ENCODE data around the gene PPP4R4.

The PPP4R4 gene

DNA sequence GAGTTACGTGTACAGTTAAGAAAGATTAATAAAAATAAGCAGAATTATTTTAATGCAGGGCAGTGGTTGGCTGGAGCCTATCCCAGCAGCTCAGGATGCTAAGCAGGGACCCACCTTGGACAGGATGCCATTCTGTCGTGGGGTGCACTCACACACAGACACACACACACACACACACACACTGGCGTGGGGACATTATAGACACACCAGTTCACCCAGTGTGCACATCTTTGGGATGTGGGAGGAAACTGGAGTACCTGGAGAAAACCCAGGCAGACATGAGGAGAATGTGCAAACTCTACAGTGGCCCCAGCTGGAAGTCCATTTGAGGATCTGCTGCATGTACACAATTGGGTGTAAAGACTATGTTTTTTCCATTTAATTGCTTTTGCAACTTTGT, 31.9 kb upstream of the PPP4R4 start:
- Histone ChIP-seq H3K9ac (ENCODE audit: low read length) (no peak overlapping the region), H3K23ac (ENCODE audit: low read length in 2 of 2) (no peak overlapping the region), H3K18ac (ENCODE audit: low read depth in 1 of 2, low read length in 2 of 2) (no peak overlapping the region), H2AK5ac (ENCODE audit: low read length, severe bottlenecking) (no peak overlapping the region), H2BK120ac (ENCODE audit: low read depth, low read length) (no peak overlapping the region), H3K27me3 (ENCODE audit: control insufficient read depth in 1 of 2, insufficient read depth in 1 of 2, low read length in 2 of 2) (peaks cover 14 to 27% of the 10 kb centered on the region in 2 experiments), H3K14ac (ENCODE audit: low read length in 2 of 2) (no peak overlapping the region), H3K36me3 (ENCODE audit: control insufficient read depth in 1 of 2, insufficient read depth in 2 of 2, low read depth in 1 of 2, low read length in 2 of 2) (no peaks in the 10 kb centered on the region), H4K8ac (ENCODE audit: low read length) (no peak overlapping the region), H3K79me1 (replicated peaks; ENCODE audit: low read length, poor library complexity, severe bottlenecking) (no peaks in the 10 kb centered on the region), H3K4ac (ENCODE audit: low read depth in 1 of 2, low read length in 2 of 2) (no peak overlapping the region), H2BK15ac (ENCODE audit: low read depth, poor library complexity, severe bottlenecking) (no peak overlapping the region), H3K9me3 (ENCODE audit: control insufficient read depth, low read length) (no peaks in the 10 kb centered on the region), H2BK12ac (ENCODE audit: low read length in 2 of 2) (no peak overlapping the region), H3K4me3 (ENCODE audit: insufficient read depth in 1 of 2, low read depth in 1 of 2, low read length in 2 of 2) (no peak overlapping the region), H3K27ac (ENCODE audit: low read length, poor library complexity, severe bottlenecking) (no peak overlapping the region), H4K91ac (ENCODE audit: low read length) (no peak overlapping the region), H2AFZ (ENCODE audit: low read depth, low read length) (peak overlapping the region; percentile 11), H2BK5ac (ENCODE audit: low read depth, low read length, poor library complexity, severe bottlenecking) (no peak overlapping the region), H3K4me1 (ENCODE audit: control insufficient read depth, insufficient read depth, low read depth, low read length) (peaks cover 4% of the 10 kb centered on the region), H3K4me2 (ENCODE audit: low read length, poor library complexity, severe bottlenecking) (no peak overlapping the region)
- DNase-seq: no peak
- no CpG with 5 or more reads among the region's 3 CpGs for WGBS

GRCh38 chr14:94142836-94143235, 31.3 kb upstream of the PPP4R4 start:
- Histone ChIP-seq H3K23ac (ENCODE audit: low read length in 2 of 2) (no peak overlapping the region), H3K18ac (ENCODE audit: low read depth in 1 of 2, low read length in 2 of 2) (no peak overlapping the region), H3K9ac (ENCODE audit: low read length) (no peak overlapping the region), H3K27me3 (ENCODE audit: control insufficient read depth in 1 of 2, insufficient read depth in 1 of 2, low read length in 2 of 2) (peaks cover 11 to 26% of the 10 kb centered on the region in 2 experiments), H3K36me3 (ENCODE audit: control insufficient read depth in 1 of 2, insufficient read depth in 2 of 2, low read depth in 1 of 2, low read length in 2 of 2) (no peaks in the 10 kb centered on the region), H2BK12ac (ENCODE audit: low read length in 2 of 2) (no peak overlapping the region), H3K9me3 (ENCODE audit: control insufficient read depth, low read length) (no peaks in the 10 kb centered on the region), H2AK5ac (ENCODE audit: low read length, severe bottlenecking) (no peak overlapping the region), H3K27ac (ENCODE audit: low read length, poor library complexity, severe bottlenecking) (no peak overlapping the region), H3K14ac (ENCODE audit: low read length in 2 of 2) (no peak overlapping the region), H3K4me1 (ENCODE audit: control insufficient read depth, insufficient read depth, low read depth, low read length) (peaks cover 4% of the 10 kb centered on the region), H3K79me1 (replicated peaks; ENCODE audit: low read length, poor library complexity, severe bottlenecking) (no peaks in the 10 kb centered on the region), H2BK15ac (ENCODE audit: low read depth, poor library complexity, severe bottlenecking) (no peak overlapping the region), H2BK120ac (ENCODE audit: low read depth, low read length) (no peak overlapping the region), H3K4ac (ENCODE audit: low read depth in 1 of 2, low read length in 2 of 2) (no peak overlapping the region), H4K8ac (ENCODE audit: low read length) (no peak overlapping the region), H3K4me2 (ENCODE audit: low read length, poor library complexity, severe bottlenecking) (no peak overlapping the region), H2BK5ac (ENCODE audit: low read depth, low read length, poor library complexity, severe bottlenecking) (no peak overlapping the region), H3K4me3 (ENCODE audit: insufficient read depth in 1 of 2, low read depth in 1 of 2, low read length in 2 of 2) (no peak overlapping the region), H2AFZ (ENCODE audit: low read depth, low read length) (no peak overlapping the region), H4K91ac (ENCODE audit: low read length) (no peak overlapping the region)
- 80% methylated on average over 1 of the region's 1 CpG for WGBS
- no peak for DNase-seq

DNA sequence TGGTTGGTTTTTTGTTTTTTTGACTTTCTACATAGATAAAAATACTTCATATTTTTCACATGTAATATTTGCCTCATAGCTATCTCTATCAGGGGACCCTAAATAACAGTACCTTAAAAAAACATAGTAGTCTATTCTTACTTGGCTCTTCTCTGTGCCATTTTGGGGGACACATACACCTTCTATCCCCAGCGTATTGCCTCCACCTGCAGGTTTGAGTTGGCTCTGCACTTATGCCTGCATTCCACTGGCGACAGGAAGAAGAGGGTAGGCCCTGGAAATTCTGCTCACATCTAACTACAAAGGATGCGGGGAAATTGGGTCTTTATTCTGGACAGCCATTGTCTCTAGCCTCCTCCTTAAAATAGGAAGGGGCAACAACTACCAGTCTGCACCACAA, 30.9 kb upstream of the PPP4R4 start:
- Histone ChIP-seq H3K23ac (ENCODE audit: low read length in 2 of 2) (no peak overlapping the region), H3K9me3 (ENCODE audit: control insufficient read depth, low read length) (no peaks in the 10 kb centered on the region), H3K36me3 (ENCODE audit: control insufficient read depth in 1 of 2, insufficient read depth in 2 of 2, low read depth in 1 of 2, low read length in 2 of 2) (no peaks in the 10 kb centered on the region), H3K4me1 (ENCODE audit: control insufficient read depth, insufficient read depth, low read depth, low read length) (peaks cover 4% of the 10 kb centered on the region), H3K4ac (ENCODE audit: low read depth in 1 of 2, low read length in 2 of 2) (no peak overlapping the region), H4K91ac (ENCODE audit: low read length) (no peak overlapping the region), H2AFZ (ENCODE audit: low read depth, low read length) (no peak overlapping the region), H2AK5ac (ENCODE audit: low read length, severe bottlenecking) (no peak overlapping the region), H3K14ac (ENCODE audit: low read length in 2 of 2) (no peak overlapping the region), H3K4me3 (ENCODE audit: insufficient read depth in 1 of 2, low read depth in 1 of 2, low read length in 2 of 2) (no peak overlapping the region), H3K79me1 (replicated peaks; ENCODE audit: low read length, poor library complexity, severe bottlenecking) (no peaks in the 10 kb centered on the region), H3K9ac (ENCODE audit: low read length) (no peak overlapping the region), H3K4me2 (ENCODE audit: low read length, poor library complexity, severe bottlenecking) (no peak overlapping the region), H4K8ac (ENCODE audit: low read length) (no peak overlapping the region), H2BK12ac (ENCODE audit: low read length in 2 of 2) (no peak overlapping the region), H2BK5ac (ENCODE audit: low read depth, low read length, poor library complexity, severe bottlenecking) (no peak overlapping the region), H3K27ac (ENCODE audit: low read length, poor library complexity, severe bottlenecking) (no peak overlapping the region), H2BK120ac (ENCODE audit: low read depth, low read length) (no peak overlapping the region), H2BK15ac (ENCODE audit: low read depth, poor library complexity, severe bottlenecking) (no peak overlapping the region), H3K27me3 (ENCODE audit: control insufficient read depth in 1 of 2, insufficient read depth in 1 of 2, low read length in 2 of 2) (peaks cover 7 to 22% of the 10 kb centered on the region in 2 experiments), H3K18ac (ENCODE audit: low read depth in 1 of 2, low read length in 2 of 2) (no peak overlapping the region)
- WGBS: 60% methylated on average over 3 of the region's 3 CpGs
- DNase-seq: no peak

DNA sequence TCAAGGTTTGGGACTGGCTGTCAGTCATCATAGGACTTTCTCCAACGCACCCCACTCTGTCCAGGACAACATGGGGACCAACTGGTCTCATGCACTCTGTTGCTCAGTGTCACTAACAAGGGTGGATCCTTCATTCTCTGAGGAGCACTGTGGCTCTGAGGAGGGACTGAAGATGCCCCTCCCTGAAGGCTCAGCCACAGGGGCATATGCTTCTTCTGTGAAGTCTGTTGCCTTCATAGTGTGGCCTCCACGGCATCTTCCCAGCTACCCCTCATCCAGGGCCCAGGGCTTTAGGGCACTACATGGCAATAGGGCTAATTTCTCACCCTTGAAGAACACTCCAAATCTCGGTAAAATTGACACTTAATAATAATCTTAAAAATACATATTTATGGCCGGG, 30.4 kb upstream of the PPP4R4 start:
- H2AFZ ChIP-seq (ENCODE audit: low read depth, low read length): no peak overlapping the region
- 89% methylated on average over 4 of the region's 4 CpGs for WGBS
- no peaks in the 10 kb centered on the region for H3K36me3 ChIP-seq (ENCODE audit: control insufficient read depth in 1 of 2, insufficient read depth in 2 of 2, low read depth in 1 of 2, low read length in 2 of 2)
- no peak overlapping the region for H3K23ac ChIP-seq (ENCODE audit: low read length in 2 of 2)
- H4K91ac ChIP-seq (ENCODE audit: low read length): no peak overlapping the region
- no peak overlapping the region for H2AK5ac ChIP-seq (ENCODE audit: low read length, severe bottlenecking)
- H2BK15ac ChIP-seq (ENCODE audit: low read depth, poor library complexity, severe bottlenecking): no peak overlapping the region
- no peak overlapping the region for H3K4me3 ChIP-seq (ENCODE audit: insufficient read depth in 1 of 2, low read depth in 1 of 2, low read length in 2 of 2)
- no peak overlapping the region for H4K8ac ChIP-seq (ENCODE audit: low read length)
- peaks cover 4% of the 10 kb centered on the region for H3K4me1 ChIP-seq (ENCODE audit: control insufficient read depth, insufficient read depth, low read depth, low read length)
- H3K18ac ChIP-seq (ENCODE audit: low read depth in 1 of 2, low read length in 2 of 2): no peak overlapping the region
- H3K27me3 ChIP-seq (ENCODE audit: control insufficient read depth in 1 of 2, insufficient read depth in 1 of 2, low read length in 2 of 2): peaks cover 3 to 17% of the 10 kb centered on the region in 2 experiments
- no peak overlapping the region for H2BK120ac ChIP-seq (ENCODE audit: low read depth, low read length)
- H2BK12ac ChIP-seq (ENCODE audit: low read length in 2 of 2): no peak overlapping the region
- H3K79me1 ChIP-seq (replicated peaks; ENCODE audit: low read length, poor library complexity, severe bottlenecking): no peaks in the 10 kb centered on the region
- no peak overlapping the region for H3K27ac ChIP-seq (ENCODE audit: low read length, poor library complexity, severe bottlenecking)
- no peak overlapping the region for H3K4me2 ChIP-seq (ENCODE audit: low read length, poor library complexity, severe bottlenecking)
- H3K9ac ChIP-seq (ENCODE audit: low read length): no peak overlapping the region
- H3K14ac ChIP-seq (ENCODE audit: low read length in 2 of 2): no peak overlapping the region
- DNase-seq: no peak
- no peak overlapping the region for H3K4ac ChIP-seq (ENCODE audit: low read depth in 1 of 2, low read length in 2 of 2)
- no peak overlapping the region for H2BK5ac ChIP-seq (ENCODE audit: low read depth, low read length, poor library complexity, severe bottlenecking)
- H3K9me3 ChIP-seq (ENCODE audit: control insufficient read depth, low read length): no peaks in the 10 kb centered on the region

Data from mesenchymal stem cell (in vitro differentiated cells and primary cell).